Retinal pigment epithelial cell (primary cell): ENCODE measurements around the gene TMEM87B.
A peak's percentile ranks its signal among the peaks of the same experiment; 100 is the strongest.

ENCODE experiments used
- DNase-seq: peaks from one replicate; pipeline ENCODE4 v3.0.0-alpha.2; 2010; ENCODE audit warnings: low read depth
- H3K4me3 ChIP-seq: 2 replicates; pipeline ENCODE4 v1.5.1; 2011; ENCODE audit warnings: mild to moderate bottlenecking, low read length, control low read depth, moderate library complexity
- TF ChIP-seq, protein P1 (sequence below): conservative IDR thresholded peaks from 2 replicates; pipeline ENCODE4 v1.5.1; 2011; ENCODE audit warnings: low read depth, low read length, control low read depth, inconsistent platforms

Gene TMEM87B

DNA sequence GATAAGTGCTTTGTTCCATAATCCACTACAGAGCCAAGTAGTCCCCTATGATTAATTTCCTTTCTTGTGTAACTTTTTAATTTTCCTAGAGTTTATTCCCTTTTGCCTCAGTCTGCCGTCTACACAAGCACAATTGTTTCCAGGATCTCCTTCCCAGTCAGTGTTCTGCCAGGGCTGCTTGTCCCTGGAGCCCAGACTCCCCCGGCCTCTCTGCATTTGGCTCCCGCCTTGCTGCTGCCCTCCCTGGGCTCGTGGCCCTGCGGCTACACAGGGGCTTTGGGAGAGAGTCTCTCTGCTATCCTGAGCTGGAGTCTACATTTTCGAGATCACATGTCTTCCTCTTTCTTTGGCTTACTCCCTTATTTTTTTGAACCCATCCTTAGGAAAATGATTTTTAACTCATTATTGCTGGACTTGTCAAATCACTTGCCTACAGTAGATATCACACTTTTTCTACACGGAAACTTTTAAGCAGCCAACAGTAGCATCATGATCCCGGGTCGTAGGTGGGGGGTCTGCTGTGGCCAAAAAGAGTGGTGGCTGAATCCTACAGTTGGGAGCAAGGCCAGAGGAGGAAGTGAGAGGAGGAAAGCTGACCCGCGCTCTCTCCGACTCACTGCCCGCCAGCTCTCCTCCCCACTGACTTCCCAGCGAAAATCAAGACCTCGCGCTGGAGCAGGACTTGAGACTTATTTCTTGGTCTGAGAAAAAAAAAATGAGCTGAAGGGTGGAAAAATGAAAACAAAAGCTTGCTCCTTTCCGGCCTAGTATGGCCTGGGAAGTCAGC, 92.5 kb downstream of the TMEM87B start:
- no peak for DNase-seq
- H3K4me3 ChIP-seq, result no peak overlapping the region
- TF ChIP-seq, protein P1, sequence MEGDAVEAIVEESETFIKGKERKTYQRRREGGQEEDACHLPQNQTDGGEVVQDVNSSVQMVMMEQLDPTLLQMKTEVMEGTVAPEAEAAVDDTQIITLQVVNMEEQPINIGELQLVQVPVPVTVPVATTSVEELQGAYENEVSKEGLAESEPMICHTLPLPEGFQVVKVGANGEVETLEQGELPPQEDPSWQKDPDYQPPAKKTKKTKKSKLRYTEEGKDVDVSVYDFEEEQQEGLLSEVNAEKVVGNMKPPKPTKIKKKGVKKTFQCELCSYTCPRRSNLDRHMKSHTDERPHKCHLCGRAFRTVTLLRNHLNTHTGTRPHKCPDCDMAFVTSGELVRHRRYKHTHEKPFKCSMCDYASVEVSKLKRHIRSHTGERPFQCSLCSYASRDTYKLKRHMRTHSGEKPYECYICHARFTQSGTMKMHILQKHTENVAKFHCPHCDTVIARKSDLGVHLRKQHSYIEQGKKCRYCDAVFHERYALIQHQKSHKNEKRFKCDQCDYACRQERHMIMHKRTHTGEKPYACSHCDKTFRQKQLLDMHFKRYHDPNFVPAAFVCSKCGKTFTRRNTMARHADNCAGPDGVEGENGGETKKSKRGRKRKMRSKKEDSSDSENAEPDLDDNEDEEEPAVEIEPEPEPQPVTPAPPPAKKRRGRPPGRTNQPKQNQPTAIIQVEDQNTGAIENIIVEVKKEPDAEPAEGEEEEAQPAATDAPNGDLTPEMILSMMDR, result no peak

DNA sequence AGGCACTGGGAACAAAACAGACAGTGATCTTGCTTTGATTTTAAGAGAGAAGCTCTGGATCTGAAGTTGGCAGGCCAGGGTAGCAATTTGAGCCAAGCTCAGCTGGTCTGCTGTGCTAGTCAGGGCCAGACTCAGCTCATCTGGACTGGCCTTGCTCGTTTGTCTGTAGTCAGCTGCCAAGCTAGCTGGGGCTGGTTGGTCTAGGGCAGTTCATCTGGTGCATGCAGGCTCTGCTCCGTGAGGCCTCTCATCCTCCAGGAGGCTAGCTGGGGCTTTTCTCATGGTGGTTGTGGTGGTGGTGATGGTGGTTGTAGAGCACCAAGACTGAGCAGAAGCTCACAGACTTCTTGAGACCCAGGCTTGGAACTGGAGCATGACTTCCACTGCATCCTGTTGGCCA, 93.4 kb downstream of the TMEM87B start:
- DNase-seq, result no peak
- TF ChIP-seq, protein P1, result no peak
- H3K4me3 ChIP-seq, result no peak overlapping the region

DNA sequence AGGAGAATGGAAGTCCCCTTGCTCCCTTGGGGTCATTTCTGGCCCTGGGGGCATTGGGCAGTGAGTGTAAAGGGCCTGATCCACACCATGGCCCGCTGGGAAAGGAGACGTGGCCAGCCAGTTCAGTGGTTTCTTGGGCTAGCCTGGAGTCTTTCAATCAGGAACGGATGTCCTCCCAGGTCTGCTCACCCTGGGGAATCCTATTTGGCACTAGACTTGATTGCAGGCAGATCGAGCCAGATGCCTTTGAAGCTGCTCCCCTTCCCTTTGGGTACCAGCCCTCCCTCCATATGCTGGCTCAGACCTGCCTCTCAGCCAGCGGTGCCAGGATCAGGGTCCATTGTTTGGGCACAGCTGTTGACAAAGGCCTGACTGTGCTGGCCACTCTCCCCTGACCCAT, 94.1 kb downstream of the TMEM87B start:
- DNase-seq, result no peak
- no peak overlapping the region for H3K4me3 ChIP-seq
- TF ChIP-seq, protein P1, result no peak

DNA sequence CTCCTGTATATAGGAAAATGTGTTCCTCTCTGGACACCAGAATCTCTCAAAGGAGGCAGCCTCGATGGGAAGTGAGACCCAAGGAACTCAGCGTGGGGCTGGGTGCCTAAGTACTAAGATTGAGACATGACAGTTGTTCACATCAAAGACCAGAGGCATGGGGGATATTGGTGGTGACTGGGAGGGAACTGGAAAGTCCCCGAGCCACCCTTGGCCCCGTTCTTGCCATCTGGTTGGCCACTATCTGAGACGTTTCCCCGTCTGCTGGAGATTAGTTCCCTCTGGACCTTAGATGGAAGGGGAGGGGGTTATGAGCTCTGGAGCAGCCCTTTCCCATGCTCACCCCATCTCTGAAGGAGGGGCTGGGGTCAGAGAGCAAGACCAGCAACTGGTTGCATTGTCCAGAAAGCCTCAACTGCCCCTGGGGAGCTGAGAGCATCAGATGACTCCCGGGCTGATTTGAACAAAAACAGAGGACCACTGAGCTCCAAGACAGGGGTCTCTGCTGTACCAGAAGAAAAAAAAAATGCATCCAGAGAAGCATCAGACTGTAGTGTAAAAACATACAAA, 94.9 kb downstream of the TMEM87B start:
- H3K4me3 ChIP-seq, result no peak overlapping the region
- TF ChIP-seq, protein P1, result no peak
- DNase-seq, result no peak

DNA sequence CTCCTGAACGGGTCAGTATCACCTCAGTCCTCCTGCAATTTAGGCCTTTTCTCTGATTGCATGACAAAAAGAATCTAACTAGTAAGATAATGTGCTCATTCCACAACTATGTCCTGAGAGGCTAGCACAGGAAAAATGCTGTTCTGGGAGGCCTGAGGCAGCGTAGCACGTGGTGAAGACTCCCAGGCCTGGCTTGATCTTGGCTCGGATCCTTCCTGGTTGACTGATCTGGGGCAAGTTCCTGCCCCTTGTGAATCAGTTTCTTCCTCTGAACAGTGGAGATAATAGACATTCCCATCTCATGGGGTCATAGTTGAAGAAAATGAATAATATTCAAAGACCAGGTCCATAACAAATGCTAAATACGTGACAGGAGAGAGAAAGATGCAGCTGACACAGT, 95.4 kb downstream of the TMEM87B start:
- TF ChIP-seq, protein P1, result no peak
- H3K4me3 ChIP-seq, result no peak overlapping the region
- peak; percentile 6 for DNase-seq

DNA sequence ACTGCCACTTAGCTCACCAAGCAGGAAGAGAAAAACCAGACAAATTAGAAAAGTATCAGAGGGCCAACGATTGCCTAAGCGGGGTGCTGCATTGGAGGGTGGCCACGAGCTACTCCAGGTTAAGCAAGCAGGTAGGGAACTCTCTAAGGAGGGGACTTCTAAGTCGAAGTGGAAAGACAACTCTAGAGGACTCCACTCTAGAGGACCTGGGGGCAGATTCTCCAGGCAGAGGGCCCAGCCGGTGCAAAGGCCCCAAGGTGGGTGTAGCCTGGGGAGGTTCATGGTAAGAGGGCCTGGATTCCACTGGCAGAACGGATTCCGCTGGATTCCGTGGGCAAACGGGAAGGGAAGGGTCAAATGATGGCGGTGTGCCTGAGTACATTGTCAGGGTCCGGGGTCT, 95.8 kb downstream of the TMEM87B start:
- DNase-seq, result no peak
- TF ChIP-seq, protein P1, result no peak
- no peak overlapping the region for H3K4me3 ChIP-seq

DNA sequence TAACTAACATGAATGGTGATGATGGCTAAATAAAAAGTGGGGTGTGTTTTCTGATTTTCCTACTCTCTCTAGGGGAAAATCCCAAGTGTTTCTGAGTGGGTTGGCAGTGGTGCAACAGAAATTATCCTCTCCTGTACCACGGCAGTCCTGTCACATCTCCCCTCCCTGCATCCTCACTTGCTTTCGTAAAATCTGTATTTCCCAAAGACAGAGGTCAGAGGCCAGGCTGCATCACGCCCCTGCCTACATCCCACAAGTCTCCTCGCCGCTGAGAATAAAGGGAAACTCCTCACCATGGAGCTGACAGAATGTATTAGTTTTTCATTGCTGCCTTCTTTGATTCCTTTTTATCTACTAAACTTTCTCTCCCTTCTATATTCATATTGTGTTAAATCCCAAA, 96.2 kb downstream of the TMEM87B start:
- H3K4me3 ChIP-seq, result no peak overlapping the region
- TF ChIP-seq, protein P1, result no peak
- DNase-seq, result no peak
